GM12892 (cell line): Measurements from ENCODE around the gene ME3.
A peak's percentile ranks its signal among the peaks of the same experiment; 100 is the strongest.

ENCODE experiments used
- DNase-seq: peaks from one replicate; pipeline ENCODE4 v3.0.0; 2011; ENCODE audit not compliant: insufficient read length
- FAIRE-seq: peaks from 2 replicates; lab custom pipeline; 2011; peaks lifted over from hg19 to GRCh38; lab: Jason Lieb, UNC
- POLR2A ChIP-seq: IDR thresholded peaks from 2 replicates; pipeline ENCODE4 v1.6.1; 2011; ENCODE audit warnings: low read depth, low read length, control low read depth
- POLR2AphosphoS5 ChIP-seq: IDR thresholded peaks from 2 replicates; pipeline ENCODE4 v1.6.1; 2011; ENCODE audit warnings: low read depth, low read length, control low read depth
- TAF1 ChIP-seq: IDR thresholded peaks from 2 replicates; pipeline ENCODE4 v1.6.1; 2011; ENCODE audit warnings: low read depth, mild to moderate bottlenecking, control low read depth, low read length, borderline replicate concordance

ME3 gene

DNA sequence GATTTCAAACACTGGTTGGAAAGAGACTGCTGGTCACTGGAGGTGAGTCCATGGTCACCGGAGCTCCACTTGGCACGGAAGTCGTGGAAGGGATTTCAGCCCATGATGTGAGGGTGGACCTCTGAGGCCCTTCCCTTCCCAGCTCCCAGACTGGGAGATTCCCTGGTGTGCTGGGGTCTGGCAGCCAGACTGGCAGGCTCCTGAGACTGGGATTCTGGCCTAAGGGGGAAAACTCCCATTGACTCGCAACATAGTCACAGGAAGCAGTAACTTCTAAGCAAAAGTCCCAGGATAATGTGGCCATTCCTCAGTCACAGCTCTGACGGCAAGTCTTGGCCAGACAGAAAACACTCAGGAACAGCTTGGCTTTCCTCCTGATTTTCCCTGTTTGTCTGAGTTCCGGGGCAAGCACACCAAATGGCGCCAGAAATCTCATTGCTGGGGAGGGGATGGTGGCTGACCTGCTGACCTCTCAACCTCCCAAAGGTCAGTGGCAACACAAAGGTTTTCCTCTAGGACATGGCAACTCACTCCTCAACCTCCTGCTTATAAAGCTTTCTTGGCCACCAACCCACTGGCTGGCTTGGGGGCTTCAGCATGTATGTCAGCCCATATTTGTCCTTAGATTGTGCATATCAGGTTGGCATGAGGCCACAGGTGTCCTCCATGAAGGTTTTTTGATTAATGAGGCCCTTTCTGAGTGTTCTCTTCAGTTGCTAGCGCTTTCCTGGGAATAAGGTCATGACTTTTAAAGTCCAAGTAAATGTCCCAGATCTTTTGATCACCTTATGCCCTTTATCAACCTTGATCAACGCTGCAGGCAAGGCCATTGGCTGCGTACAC is 198.2 kb downstream of the ME3 start:
- DNase-seq (no peak), FAIRE-seq (no peak)

DNA sequence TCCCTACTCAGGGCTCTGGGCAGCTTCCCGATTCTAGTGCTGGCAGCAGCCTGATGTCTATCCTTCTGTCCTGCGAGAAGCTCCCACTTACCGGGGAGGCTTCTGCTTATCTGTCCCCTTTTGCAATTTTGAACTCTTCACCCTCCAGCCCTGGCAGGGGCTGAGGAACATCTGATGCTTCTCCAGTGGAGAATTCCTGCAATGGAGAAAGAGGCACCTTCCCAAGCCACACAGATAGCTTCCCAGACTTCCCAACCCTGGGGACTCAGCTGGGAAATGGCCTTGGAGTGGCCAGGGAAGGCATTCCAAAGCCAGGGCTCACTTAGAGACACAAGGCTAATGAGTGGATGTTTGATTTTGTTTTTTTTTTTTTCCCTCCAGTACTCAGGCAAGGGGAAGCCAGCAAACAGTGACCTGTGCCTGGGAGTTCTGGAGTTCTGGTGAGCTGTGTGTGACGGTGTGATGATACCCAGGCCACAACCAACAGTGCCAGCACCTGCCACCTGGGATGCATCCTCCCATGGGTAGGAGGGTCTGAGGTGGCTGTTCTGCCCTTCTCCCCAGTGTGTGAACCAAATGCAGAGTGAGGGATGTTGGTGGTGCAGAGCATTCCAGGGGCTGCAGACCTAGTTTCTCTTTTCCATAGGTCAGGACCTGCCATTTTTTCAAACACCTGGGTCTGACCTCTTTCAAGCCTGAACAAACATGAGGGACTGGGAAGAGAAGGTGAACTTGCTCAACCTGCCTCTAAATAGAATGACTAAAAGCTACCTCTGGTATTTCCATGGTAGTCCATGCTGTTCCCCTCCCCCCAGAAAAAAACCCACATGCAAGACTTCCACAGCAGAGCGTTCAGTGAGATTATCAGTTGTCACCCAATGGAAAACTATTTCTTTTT is 202.7 kb downstream of the ME3 start:
- TF ChIP-seq POLR2AphosphoS5: no peak
- TF ChIP-seq TAF1: no peak
- FAIRE-seq (no peak), DNase-seq (no peak)

More for the DNA sequence above, 198.2 kb downstream of the ME3 start:
- TF ChIP-seq TAF1 (no peak), POLR2A (no peak), POLR2AphosphoS5 (no peak)

DNA sequence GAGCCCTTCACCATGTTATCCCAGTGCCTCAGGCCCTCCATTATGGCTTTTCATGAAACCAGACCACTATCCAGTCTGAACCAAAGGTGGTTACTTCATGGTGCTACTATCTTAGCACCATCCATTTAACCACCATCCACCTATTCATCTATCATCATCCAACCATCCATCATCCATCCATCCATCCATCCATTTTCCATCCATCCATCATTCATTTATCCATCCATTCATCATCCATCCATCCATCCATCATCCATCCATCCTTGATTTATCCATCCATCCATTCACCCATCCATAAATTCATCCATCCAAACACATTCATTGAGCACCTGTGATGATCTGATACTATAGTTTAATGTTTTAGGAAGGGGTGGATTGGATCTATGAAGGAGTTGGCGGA is 204.2 kb downstream of the ME3 start:
- FAIRE-seq: peak; percentile 53
- TF ChIP-seq POLR2AphosphoS5 (no peak), TAF1 (no peak), POLR2A (no peak)
- no peak for DNase-seq

DNA sequence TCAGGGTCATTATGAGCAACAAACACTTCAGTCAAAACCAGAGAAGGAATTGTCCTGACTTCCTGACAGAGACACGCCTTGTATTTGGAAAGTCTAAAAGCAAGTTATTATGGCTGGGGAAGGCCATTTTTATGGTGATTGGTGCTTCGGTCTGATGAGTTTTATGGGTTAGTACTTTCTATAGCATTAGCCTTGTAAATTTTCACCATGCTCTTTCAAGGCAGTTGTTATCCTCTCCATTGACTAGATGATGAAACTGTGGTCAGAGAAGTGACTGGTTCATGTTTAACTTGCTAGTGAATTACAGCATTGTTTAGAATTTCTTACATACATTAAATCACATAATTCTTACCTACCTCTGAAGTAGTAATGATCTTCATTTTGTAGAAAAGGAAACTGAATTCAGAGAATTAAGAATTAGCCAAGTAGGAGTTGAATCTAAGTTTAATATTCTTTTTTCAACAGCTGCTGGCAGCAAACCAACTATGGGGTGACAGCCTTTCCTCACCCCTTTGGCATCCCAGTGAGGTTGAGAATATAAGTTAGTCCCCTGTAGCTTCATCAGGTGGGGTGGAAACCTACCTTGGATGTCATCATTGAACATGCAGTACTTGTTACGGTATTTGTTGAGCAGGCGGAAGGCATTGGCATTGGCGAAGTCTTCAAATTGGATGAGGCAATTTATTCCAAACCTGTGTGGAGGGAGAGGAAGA is 207.8 kb downstream of the ME3 start:
- no peak for TF ChIP-seq TAF1
- TF ChIP-seq POLR2A: no peak
- no peak for TF ChIP-seq POLR2AphosphoS5
- DNase-seq (no peak), FAIRE-seq (no peak)

DNA sequence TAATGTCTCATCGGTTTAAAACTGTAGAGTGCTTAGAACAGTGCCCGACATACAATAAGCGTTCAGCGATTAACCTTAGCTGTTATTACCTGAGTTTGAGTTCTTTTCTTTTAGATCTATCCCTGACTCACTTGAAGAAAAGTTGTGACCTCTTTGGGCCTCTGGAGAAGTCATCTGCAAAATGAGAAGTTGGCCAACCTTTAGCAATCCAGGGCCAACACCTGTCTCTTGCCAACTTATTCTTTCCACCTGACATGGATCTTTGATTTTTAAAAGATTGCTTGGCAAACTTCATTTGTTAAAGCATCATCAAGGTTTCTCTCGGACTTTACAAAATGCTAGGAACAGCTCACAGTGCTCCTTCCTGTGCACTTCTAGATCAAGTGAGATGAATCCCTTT is 208.5 kb downstream of the ME3 start:
- no peak for TF ChIP-seq POLR2A
- no peak for TF ChIP-seq TAF1
- no peak for TF ChIP-seq POLR2AphosphoS5
- DNase-seq: no peak

DNA sequence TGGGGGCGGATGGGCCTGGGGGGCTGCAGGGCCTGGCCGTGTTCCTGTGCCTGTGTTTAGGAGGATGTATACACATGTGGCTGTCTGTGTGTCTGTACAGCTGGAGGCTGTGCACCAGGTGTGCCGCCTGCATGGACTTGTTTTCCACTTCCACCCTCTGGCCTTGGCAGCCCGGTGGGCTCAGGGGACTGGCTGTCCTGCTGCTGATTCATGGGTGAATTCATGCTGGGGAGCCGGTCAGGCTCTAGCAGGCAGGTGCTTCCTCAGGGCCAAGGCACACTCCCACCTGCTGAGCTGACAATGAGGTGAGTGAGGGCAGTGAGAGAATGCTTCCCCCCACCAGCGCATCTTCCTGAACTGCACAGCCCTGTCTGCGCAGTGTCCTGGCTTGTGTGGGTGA is 209.3 kb downstream of the ME3 start:
- TF ChIP-seq POLR2A (no peak), POLR2AphosphoS5 (no peak), TAF1 (no peak)
- FAIRE-seq (no peak), DNase-seq (no peak)

More for the DNA sequence above, 208.5 kb downstream of the ME3 start:
- FAIRE-seq: no peak

DNA sequence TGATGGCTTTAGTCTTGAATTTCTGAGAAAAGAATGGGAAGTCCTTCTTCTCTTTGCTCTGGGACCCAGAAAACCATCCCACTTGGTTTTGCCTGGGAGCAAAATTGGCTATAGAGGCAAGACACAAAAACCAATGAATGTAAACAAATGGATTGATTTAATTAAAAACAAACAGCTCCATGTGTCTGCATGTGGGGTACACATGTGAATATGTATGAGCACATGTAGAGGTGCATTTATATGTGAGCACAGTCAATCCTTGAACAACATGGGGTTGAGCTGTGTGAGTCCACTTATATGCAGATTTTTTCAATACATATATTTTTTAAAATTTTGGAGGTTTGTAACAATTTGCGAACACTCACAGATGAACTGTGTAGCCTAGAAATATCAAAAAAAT is 210.5 kb downstream of the ME3 start:
- TF ChIP-seq POLR2A (no peak), POLR2AphosphoS5 (no peak), TAF1 (no peak)
- DNase-seq: no peak
- FAIRE-seq: no peak

DNA sequence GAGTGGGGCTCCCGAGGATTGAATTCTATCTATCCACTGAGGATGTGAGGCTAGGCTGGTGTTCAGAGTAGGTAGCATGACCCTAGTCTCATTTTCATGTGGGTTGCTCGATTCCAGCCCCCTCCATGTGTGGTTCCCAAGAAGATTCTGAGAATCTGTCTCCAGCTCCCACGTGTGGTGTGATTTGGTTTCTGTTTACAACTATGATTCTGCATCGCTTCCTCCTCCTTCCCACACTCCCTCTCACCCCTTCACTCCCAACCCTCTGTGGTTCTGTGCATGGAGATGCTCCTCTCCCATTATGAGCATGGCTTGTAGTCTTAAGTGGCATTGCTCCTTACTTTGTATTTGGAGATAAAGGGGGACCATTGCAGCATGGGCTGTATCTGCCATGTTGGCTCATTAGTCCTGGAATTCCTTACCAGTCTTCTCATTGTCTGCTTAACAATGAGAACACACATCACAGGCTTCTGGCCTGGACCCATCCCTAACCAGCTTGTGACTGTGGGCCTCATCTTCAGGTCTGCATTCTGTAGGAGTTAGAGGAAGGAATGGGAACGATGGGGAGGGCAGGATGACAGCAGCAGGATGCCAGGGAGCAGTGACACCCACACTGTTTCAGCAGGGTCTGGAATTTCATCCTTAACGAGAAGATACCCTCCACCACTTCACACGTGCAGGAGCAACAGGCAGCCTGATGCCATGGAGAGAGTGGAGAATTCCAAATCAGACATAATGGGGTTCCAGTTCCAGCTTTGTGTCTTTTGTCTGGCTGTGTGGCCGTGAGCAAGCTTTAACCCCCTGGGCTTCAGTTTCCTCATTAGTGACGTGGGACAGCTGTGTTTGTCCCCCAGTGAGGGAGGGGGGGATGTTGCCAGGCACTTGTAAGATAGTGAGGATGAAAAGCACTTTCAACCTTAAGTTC is 211.7 kb downstream of the ME3 start:
- DNase-seq (no peak), FAIRE-seq (peak; percentile 30)
- no peak for TF ChIP-seq TAF1
- TF ChIP-seq POLR2AphosphoS5: no peak
- no peak for TF ChIP-seq POLR2A

DNA sequence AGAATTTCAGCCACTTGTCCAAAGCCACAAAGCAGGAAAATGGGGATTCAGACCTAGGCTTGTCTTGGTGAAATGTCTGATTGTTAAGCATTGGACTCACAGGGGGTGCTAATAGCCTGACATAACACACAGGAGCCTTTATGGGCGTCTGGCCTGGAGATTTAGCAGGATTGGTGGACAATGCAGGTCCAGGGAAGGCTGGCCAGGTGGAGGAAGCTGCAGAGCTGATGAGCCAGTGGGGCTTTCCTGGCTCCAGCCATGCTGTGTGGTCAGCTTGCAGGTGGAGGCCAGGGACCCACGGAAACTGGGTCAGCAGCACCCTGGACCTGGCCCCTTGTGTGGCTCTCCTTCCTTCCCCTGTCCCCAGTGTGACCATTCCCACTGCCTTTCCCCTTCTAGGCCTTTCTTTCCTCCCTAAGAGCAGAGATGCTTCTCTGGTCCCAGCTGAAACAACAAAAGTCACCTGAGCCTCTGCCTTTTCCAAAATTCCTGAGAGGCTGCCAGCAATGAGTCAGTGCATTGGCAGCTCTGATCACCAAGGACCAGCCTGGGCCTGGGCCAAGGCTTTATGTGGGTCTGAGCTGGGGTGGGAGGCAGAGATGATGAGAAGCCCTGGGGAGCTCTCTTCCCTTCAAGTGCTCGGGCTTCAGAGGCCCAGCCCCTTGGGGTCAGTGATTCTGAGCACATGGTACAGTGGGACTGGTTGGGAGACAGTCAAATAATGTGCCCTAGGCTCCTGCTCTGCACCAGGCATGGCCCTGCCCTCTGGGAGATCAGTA is 212.5 kb downstream of the ME3 start:
- no peak for FAIRE-seq
- TF ChIP-seq POLR2AphosphoS5 (no peak), POLR2A (no peak), TAF1 (no peak)
- DNase-seq: no peak

DNA sequence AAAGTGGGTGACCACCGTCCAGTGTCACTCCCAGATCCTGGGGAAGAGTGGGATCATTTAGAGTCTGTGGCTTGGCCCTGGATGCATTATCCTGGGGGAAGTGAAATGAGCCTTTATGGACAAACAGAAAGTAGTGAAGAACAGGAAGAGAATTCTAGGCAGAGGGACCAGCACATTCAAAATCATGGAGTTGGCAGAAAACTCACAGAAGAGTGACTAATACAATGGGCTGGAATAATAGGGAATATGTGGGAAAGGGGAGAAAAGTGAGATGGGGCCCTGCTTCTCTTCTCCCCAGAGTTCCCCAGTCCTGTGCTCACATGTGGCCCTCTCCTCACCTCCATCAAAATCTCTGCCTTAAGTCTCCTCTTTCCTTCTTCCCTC is 213.4 kb downstream of the ME3 start:
- TF ChIP-seq POLR2AphosphoS5 (no peak), POLR2A (no peak), TAF1 (no peak)
- DNase-seq (no peak), FAIRE-seq (no peak)
